GM18951 (cell line): Measurements from ENCODE around the gene REM2.

ENCODE experiments used
- POLR2A ChIP-seq: IDR thresholded peaks from 4 replicates; pipeline ENCODE4 v1.6.1; 2011; ENCODE audit warnings: mild to moderate bottlenecking; ENCODE audit not compliant: insufficient read length, insufficient read depth; ENCODE audit errors: extremely low read depth
- in situ Hi-C: fragments of 300-500 bp; cut with MboI; formaldehyde crosslinking; loops from one replicate; pipeline ENCODE4 v1.12.0; 2022; ENCODE audit warnings: low sequenced_read_pairs, mixed read lengths, inconsistent platforms; ENCODE audit not compliant: unreplicated experiment

Gene REM2

DNA sequence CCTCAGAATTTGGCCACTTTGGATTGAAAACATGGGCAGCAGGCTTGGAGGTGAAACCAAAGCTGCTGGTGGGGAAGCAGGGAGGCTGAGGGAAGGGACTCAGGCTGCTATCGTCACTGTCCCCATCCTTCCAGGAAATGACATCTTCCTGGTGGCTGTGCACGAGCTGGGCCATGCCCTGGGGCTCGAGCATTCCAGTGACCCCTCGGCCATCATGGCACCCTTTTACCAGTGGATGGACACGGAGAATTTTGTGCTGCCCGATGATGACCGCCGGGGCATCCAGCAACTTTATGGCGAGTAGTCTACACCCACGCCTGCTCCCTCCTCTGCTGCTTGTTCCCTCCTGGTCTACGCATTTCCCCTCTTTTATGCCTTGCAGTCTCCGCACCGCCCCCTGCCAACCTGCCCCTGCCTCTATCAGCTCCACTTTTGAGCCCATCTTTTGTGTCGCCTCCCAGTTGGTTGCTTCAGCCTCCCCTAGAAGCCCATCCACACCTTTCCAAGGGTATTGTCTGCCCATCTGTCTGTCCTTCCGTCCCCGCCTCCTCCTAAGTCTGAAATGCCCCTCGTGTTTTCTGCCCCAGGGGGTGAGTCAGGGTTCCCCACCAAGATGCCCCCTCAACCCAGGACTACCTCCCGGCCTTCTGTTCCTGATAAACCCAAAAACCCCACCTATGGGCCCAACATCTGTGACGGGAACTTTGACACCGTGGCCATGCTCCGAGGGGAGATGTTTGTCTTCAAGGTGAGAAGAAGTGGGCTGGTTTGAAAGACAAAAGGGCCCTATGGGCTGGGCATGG, 39.7 kb upstream of the REM2 start:
- in situ Hi-C loops, result loop anchor here (10.0 kb wide), 1 partner anchor 189 kb away; no protein-coding TSS in a partner anchor
- no peak for TF ChIP-seq POLR2A

GRCh38 chr14:22844221-22845102, 38.6 kb upstream of the REM2 start:
- in situ Hi-C loops, result loop anchor here (10.0 kb wide), 1 partner anchor 190 kb away; no protein-coding TSS in a partner anchor
- TF ChIP-seq POLR2A, result no peak

- in situ Hi-C loops, result loop anchor here (10.0 kb wide), 1 partner anchor 190 kb away; no protein-coding TSS in a partner anchor
- TF ChIP-seq POLR2A, result no peak
These were observed 38.0 kb upstream of the REM2 start for GRCh38 chr14:22845103-22845394.

DNA sequence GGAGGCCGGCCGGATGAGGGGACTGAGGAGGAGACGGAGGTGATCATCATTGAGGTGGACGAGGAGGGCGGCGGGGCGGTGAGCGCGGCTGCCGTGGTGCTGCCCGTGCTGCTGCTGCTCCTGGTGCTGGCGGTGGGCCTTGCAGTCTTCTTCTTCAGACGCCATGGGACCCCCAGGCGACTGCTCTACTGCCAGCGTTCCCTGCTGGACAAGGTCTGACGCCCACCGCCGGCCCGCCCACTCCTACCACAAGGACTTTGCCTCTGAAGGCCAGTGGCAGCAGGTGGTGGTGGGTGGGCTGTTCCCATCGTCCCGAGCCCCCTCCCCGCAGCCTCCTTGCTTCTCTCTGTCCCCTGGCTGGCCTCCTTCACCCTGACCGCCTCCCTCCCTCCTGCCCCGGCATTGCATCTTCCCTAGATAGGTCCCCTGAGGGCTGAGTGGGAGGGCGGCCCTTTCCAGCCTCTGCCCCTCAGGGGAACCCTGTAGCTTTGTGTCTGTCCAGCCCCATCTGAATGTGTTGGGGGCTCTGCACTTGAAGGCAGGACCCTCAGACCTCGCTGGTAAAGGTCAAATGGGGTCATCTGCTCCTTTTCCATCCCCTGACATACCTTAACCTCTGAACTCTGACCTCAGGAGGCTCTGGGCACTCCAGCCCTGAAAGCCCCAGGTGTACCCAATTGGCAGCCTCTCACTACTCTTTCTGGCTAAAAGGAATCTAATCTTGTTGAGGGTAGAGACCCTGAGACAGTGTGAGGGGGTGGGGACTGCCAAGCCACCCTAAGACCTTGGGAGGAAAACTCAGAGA, 37.0 kb upstream of the REM2 start:
- in situ Hi-C loops, result loop anchor here (10.0 kb wide), 1 partner anchor 191 kb away; no protein-coding TSS in a partner anchor
- TF ChIP-seq POLR2A, result no peak

- in situ Hi-C loops, result loop anchor here (10.0 kb wide), 1 partner anchor 192 kb away; no protein-coding TSS in a partner anchor
- TF ChIP-seq POLR2A, result no peak
These were observed 36.2 kb upstream of the REM2 start for GRCh38 chr14:22846811-22847307.

DNA sequence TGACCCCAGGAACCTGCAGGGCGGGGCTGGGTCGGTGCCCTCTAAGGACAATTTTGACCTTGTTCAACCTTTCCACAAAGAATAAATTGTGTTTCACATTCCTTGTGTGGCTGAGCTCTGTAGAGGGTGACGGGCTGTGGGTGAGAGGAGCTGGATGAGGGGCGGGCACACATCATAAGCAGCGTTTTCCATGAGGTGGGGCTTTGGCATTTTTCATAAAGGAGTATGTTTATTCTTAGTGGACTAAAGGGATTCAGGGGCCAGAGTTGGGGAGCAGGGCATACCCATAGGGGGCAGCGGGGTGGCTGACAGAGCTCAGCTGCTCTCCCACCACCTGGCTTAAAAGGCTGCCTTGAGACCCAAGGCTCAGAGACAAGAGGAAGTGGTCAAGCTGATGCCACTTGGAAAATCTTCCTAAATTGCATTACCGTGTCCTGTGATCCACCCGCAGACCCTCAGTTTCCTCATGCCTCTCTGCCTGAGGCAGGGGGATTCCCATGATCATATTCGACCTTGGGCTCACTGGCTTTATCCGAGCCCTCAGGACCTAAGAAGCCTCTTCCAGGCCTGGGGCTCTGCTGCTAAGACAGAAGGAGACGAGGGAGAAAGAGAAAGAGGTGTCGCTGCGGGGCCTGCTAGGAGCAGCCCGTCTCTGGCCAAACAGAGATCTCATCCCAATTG, 35.2 kb upstream of the REM2 start:
- in situ Hi-C loops, result loop anchor here (10.0 kb wide), 1 partner anchor 193 kb away; no protein-coding TSS in a partner anchor
- no peak for TF ChIP-seq POLR2A

GRCh38 chr14:22848351-22849164, 34.5 kb upstream of the REM2 start:
- in situ Hi-C loops, result loop anchor here (10.0 kb wide), 1 partner anchor 194 kb away; no protein-coding TSS in a partner anchor

GRCh38 chr14:22849212-22849819, 33.7 kb upstream of the REM2 start:
- in situ Hi-C loops, result loop anchor here (10.0 kb wide), 1 partner anchor 195 kb away; no protein-coding TSS in a partner anchor

More at GRCh38 chr14:22848351-22849164, 34.5 kb upstream of the REM2 start:
- no peak for TF ChIP-seq POLR2A

DNA sequence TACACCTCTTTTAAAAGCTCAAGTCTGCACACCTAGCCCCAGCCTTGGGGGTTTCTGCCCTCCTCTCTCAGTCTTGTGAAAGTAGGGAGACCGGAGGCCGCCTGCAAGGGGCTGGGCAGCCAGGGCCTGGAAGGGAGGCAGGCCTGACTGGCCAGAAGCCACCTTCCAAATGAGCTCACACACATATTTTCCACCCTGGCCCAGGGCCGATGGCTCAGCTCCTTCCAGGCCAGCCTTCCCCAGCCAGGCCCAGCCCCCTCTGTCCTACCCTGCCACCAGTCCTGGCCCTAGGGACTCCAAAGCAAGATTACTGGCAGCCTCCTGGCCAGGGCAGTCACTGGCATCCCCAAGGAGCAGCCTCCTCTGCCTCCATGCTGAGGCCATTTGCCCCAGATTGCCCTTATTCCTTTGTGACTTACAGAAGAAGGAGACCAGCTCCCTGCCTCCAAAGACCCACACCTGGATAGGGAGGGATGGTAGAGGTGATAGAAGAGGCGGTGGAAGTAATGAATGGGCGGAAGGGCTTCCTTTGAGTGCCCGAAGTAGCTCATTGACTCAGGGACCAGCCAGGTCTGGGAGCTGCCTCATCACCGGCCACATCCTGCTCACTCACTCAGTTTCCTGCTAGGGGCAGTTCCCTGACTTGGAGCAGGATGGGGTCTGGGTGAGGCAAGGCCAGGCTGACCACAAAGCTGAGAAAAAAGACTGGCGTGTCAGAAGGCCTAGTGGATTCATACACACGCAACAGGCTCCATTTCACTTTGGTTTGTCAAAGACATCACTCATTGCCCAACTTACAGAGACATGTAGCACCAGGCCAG, 31.9 kb upstream of the REM2 start:
- no peak for TF ChIP-seq POLR2A
- in situ Hi-C loops, result loop anchor here (10.0 to 25.0 kb wide), 3 partner anchors 76 to 464 kb away; partner anchors contain the start of gene DAD1

More at GRCh38 chr14:22849212-22849819, 33.7 kb upstream of the REM2 start:
- TF ChIP-seq POLR2A, result no peak

DNA sequence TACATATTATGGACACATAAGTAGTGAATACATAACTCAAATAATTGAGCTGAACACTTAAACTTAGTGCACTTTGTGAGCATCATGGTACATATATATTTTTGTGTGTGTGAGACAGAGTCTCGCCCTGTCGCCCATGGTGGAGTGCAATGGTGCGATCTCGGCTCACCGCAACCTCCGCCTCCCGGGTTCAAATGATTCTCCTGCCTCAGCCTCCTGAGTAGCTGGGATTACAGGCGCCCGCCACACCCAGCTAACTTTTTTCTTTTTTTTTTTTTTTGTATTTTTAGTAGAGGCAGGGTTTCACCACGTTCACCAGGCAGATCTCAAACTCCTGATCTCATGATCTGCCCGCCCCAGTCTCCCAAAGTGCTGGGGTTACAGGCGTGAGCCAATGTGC, 30.8 kb upstream of the REM2 start:
- in situ Hi-C loops, result loop anchor here (10.0 to 25.0 kb wide), 3 partner anchors 77 to 465 kb away; partner anchors contain the start of gene DAD1
